NCI-H510A treated with DMSO at 0.1 percent for 48 hours (cell line): ENCODE data around the gene USP34.
"Not testable (repeated sequence)": the region's sequence is repeated elsewhere in the genome, so short reads cannot be mapped to it uniquely, and the experiment has no call there.

Experiments used
- DNase-seq: peaks from one replicate; lab custom pipeline; 2025; lab: John Stamatoyannopoulos, UW

USP34 gene

DNA sequence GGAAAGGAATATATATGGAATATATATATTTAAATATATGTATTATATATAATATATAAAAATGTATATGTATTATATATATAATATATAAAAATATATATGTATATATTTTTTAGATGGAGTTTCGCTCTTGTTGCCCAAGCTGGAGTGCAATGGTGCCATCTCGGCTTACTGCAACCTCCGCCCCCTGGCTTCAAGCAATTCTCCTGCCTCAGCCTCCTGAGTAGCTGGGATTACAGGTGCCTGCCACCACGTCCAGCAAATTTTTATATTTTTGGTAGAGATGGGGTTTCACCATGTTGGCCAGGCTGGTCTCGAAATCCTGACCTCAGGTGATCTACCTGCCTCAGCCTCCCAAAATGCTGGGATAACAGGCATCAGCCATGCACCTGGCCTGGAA lies 322.8 kb downstream of the USP34 start:
- not testable (repeated sequence) for DNase-seq

DNA sequence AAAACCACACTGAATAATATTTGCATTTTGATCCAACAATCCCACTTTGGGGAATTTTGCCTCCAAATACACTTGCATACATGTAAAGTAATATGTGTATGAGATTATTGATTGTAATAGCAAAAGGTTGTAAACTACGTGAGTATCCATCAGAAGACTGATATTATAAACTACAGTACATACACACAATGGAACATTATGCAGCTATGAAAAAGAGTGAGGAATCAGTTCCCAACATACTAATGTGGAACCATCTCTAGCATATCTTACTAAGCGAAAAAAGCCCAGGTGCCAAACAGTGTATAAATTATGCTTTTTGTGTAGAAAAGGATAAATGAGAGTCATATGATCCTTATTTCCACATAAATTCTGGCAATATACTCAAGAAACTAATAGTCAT lies 324.9 kb downstream of the USP34 start:
- no peak for DNase-seq

DNA sequence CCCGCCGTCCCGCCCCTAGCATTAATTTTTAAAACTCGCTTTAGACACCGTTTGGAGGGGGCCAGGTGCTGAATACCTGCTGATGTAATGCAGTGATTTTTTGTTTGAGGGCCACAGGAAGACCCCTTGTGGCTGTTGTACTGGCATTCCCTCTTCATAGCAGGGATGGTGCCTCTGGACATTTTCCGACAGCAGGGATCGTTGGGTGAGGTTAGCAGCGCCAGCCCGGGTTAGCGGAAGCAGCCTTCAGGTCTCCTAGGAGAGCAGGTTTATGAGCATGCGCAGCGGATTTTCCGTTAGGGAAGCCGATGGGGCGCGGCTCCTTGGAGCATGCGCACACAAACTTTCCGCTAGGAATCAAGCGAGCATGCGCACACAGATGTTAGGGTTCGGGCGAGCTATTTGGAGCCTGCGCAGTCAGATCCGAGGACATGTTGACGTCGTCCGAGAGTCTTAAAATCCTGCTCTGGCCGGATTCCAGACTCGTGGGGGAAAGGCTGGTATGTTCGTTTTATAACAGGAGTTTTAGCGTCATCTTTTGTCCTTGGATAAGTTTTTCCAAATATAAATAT lies 326.1 kb downstream of the USP34 start:
- peak; percentile 99 for DNase-seq

DNA sequence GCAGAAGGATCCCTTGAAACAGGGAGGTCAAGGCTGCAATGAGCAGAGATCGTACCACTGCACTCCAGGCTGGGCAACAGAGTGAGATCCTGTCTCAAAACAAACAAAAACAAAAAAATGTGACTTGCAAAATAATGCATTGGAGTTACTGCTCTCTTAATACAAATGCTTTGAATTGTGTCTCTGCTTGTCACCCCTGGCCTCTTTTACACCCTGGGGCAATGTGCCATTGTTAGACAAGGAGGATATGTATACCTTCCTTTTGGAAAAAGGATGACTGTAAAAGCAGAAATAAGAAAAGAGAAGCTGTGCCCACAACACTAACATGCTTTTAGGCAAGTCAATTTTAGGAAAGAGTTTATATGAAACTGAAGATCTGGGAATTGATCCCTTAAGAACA lies 329.7 kb downstream of the USP34 start:
- no peak for DNase-seq

DNA sequence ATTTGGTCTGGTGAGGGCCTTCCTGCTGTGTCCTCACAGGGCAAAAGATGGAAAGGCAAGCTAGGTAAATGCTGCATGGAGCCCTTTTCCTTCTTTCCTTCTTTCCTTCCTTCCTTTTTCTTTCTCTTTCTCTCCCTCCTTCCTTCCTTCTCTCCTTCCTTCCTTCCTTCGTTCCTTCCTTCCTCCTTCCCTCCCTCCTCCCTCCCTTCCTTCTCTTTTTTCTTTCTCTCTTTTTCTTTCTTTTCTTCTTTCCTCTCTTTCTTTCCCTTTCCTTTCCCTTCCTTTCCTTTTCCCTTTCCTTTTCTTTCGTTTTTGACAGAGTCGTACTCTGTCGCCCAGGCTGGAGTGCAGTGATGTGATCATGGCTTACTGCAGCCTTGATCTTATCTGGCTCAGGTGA lies 332.0 kb downstream of the USP34 start:
- no peak for DNase-seq
